Activated CD4-positive, alpha-beta T cell treated with anti-CD3 and anti-CD28 coated beads for 1 hour (primary cell): ENCODE results near the gene HOXA13.

Experiments used
- DNase-seq: peaks from one replicate; pipeline ENCODE4 v3.0.0-alpha.2; 2020

HOXA13 gene

GRCh38 chr7:27199849-27200760 is at the start of gene HOXA13:
Gene HOXA13, minus strand, starts transcription at chr7:27200091. Its CDS starts 14 bp downstream, at chr7:27200077.
- no peak for DNase-seq

GRCh38 chr7:27248911-27249723 is 49.2 kb upstream of the HOXA13 start:
- DNase-seq = no peak

DNA sequence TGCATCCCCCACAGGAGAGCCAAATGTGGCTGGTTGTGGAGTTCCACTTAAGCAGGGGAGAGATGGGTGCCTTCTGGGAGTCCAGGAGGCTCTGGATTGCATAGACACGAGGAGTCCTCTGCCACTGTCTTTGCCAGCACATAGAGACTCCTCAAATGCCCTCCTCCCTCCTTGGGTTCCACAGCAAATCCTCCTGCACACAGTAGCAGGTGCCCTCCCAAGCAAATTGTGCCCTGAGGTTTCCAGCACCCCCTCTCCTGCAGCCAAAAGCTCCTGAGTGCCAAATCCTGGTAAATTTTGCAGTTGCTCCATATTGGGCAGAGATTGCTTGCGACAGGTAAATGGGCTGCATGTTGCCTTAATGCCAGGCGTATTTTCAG is 48.5 kb upstream of the HOXA13 start:
- DNase-seq = no peak

DNA sequence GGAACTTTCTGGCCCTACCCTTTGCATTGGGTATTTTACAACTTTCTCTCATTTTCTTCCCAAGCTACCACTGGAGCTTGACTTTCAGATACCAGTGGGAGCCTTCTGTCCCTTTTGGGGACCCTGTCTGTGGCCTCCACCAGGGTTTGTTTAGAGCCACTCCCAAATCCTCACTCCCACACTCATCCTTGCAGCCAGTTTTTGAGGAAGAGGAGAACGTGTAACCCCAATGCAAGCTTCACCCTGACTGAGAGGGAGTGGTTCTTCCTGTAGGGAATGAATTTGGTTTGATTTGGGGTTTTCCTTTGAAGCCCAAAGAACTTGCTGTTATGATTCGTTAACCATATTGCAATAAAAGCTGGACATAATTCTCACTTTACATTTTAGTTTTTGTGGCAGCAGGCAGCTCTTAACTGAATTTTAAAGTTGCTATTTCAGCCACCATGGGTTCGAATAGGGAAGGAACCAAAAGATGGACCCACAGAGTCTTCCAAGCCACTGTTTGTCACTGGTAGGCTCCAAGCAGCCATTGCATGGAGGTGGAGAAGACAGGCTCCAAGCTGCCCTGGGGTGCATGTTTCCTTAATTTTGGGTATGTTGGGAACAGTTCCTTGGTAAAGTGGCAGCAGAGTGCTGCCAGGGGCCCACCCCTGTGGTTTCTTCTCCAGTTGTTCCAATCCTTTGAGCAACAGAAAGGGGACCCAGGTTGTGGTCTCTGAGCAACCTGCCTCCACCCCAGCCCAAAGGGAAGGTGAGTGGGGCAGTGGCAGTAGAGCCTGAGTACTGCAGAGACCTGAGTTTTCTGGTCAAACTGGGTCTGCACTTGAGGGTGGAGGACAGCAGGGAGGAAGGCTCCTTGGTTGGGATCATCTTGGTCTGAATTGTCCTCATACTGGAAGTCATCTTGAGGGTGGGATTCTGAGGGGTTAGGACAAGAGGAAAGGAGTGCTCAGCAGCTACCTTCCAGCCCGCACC is 47.8 kb upstream of the HOXA13 start:
- no peak for DNase-seq

DNA sequence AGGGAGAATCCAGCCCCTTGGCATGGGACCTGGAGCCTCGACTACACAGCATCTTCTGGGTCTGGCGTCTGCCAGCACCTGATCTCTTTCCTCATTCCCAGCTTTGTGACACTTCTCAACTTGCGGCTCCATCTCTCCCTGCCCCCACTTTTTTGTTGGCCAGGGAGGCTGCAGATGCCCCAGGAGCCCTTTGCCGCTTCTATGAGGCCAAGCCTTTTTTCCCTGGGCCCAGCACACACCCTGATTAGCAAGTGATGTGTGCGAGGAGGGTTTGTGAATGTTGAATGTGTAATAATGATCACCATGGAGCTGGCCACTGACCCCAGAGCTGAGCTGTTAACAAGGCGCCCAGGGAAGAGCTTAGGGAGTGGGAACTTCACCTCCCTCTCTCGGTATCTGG is 47.1 kb upstream of the HOXA13 start:
- DNase-seq = no peak

DNA sequence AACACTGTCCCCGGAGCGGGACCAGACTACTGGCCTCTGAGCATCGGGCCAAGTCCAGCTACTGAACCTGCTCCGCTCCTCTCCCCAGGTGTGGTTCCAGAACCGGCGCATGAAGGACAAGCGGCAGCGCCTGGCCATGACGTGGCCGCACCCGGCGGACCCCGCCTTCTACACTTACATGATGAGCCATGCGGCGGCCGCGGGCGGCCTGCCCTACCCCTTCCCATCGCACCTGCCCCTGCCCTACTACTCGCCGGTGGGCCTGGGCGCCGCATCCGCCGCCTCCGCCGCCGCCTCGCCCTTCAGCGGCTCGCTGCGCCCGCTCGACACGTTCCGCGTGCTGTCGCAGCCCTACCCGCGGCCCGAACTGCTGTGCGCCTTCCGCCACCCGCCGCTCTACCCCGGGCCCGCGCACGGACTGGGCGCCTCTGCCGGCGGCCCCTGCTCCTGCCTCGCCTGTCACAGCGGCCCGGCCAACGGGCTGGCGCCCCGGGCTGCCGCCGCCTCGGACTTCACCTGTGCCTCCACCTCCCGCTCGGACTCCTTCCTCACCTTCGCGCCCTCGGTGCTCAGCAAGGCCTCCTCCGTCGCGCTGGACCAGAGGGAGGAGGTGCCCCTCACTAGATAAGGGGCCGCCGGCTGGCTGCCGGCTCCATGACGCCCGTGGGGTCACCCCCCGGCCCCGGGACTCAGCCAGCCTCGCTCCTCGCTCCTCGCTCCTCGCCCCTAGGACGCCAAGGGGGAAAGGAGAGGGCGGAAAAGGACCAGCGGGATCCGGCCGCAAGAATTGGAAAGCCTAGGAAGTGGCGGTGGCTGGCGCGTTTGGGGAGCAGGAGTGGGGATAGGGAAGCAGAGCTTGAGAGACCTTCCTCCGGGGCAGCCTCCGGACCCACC is 46.2 kb upstream of the HOXA13 start:
- DNase-seq = no peak

DNA sequence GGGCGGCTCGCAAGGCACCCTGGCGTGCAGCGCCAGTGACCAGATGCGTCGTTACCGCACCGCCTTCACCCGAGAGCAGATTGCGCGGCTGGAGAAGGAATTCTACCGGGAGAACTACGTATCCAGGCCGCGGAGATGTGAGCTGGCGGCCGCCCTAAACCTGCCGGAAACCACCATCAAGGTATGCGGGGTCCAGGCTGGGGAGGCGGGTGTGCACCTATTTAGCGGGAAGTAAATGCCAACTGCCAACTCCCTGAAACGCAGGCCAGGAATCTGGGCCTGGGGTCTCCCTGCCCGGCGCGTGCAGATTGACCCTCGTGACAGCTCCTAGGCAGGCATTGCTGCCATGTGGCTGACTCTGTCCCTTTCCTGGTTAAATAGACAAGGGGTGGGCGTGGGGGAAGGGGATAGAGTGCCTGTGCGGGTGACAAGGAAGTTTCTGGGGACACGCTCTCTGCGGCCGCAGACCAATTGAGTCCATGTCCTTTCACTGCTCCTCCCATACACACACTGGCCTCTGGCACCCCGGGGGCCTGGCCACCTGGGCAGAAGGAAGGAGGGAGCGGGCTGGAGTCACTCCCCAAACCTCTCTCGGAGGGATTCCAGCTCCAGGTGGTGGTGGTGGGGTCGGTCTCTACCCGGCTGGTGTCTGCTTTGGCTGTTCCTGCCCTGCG is 45.4 kb upstream of the HOXA13 start:
- DNase-seq = no peak

DNA sequence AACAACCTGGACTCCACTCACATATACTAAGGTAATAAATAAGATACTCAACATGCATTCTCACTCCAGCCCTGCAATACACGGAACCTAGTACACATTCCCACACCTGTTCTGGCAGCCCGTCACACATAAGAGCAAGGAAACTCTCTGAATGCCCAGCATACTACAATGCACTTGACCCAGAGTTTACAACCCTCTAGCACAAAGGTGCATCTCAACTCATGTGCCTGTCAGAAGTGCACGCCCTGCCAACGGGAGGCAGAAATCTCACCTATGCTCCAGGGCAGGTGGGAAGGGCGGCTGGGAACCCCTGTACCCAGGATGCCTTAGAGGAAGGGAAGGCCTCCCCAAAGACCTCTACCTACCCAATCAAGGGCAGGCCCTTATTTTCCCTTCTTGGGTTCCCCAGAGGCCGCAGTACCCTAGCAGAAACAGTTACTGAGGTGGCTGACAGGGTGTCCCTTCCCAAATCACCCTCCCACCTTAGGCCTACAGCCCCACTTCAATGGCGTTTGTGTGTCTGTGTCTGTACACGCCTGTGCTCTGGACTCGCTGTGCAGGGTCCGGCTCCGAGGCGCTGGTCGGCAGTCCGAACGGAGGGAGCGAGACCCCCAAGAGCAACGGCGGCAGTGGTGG is 44.7 kb upstream of the HOXA13 start:
- DNase-seq = no peak

- no peak for DNase-seq
These were observed 43.7 kb upstream of the HOXA13 start for GRCh38 chr7:27243340-27244163.

GRCh38 chr7:27242555-27243339 is 42.9 kb upstream of the HOXA13 start, which contains the start of gene EVX1:
Gene EVX1, plus strand, starts transcription at chr7:27242802. Its CDS starts 229 bp downstream, at chr7:27243031.
- no peak for DNase-seq

DNA sequence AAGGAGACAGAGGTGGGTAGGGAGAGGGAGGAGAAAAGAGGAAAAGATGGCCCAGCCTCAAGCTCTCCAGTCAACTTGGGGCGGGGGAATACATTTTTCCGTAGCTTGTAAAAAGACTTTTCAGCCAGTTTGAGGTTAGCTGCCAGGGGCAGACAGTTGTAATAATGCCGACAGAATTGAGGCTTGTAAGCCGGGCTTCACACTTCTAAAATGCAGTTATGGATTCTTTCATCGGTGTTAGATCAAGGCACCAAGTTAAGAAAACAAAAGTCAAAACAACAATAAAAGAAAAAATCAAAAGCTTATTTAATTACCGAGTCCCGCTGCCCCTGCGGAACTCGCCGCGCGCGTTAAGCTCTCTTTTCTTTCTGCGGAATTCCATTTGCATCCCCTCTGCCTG is 42.3 kb upstream of the HOXA13 start:
- DNase-seq = no peak

DNA sequence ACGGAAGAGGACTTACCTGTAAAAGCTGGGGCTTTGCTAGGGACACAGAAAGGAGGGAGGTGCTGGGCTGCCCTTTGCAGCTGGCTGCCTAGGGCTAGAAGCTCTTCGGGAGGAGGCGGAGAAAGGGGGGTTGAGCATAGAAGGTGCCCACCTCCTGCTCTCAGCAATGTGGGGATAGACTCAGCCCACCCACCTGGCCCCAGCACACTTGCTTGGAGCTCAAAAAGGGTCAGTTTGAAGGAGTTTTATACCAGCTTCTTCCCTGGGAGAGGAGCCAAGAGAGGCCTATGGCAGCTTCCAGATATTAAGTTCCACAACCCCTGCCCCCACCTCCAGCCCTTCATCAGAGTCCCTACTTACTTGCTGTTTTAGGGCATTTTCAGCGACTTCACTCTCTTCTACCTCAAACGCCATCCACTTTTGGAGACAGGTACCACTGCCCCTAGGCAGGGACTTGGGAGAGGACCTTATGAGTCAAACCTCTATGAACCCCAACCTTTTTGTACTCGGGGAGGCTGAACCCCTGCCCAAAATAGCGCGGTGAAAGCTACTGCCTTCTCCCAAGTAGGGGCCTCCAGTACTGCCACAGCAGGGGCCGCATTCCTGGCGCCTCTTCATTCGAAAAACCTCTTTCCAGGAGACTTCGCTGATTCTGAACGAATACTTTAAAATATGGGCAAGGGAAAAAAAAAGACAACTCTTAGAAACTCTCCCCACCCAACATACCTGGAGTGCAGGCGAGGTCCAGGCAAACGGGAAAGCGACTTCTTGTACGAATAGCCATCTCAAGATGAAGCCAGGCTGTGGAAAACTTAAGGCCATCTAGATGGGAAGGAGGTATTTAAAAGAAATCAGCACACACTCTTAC is 41.5 kb upstream of the HOXA13 start:
- DNase-seq = no peak

DNA sequence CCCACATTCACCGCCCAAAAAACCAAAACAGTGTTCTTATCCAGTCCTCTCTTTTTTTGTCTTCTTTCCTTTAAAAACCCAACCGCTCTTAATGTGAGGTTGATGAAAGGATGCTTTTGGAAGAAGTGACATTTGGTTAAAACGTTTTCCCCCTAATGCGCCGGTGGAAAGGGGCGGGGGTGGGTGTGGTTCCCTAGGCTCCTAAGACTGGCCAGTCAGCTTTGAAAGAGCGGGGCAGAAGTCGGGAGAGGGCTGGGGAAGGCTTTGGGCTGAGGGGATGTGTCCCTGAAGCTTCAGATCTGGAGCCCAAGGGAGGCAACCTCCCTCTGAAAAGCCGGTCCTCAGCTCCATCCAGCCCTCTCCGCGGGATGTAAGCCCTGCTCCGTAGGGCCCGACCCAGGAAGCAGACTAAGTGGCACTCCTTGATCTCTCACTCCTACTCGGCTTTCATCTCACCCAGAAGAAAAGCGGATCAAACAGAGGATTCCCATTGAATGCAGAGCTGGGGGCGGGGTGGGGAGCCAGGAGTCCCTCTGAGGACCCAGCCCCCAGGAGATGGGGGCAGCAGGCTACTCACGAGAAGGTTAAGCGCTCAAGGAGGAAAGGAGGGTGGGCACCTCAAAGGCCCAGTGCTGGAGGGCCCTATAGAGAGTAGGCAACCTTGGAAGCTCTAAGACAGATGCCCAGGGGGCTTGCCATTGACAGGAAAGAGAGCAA is 40.3 kb upstream of the HOXA13 start:
- DNase-seq = no peak

DNA sequence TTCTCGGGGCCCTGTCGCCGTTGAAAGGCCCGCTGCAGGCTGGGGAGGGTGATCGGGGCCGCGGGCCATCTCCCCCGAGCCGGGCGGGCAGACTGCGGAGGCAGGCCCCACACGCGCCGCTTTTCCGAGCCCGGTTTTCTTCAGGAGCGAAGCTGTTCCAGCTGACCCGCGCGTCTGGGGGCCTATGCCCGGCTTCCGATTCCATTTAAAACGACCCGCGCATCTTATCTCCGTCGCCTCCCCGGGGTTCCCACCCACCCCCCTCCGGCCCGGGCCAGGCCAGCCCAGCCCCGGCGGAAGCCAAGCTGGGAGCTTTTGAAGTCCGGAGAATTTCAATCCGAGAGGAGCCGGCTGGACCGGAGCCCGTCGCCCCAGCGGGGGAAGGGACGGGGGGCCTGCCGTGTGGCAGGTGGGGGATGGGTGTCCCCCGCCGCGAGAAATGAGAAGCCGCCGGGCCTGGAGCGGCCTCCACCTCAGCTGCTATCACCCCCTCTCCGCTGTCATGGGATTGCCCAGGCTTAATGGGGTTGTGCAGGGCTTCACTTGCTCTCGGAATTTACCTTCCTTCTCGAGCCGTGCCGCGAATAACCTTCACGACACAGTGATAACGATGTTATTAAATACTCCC is 39.6 kb upstream of the HOXA13 start:
- DNase-seq = no peak

GRCh38 chr7:27238979-27239386 is 39.1 kb upstream of the HOXA13 start:
- DNase-seq = no peak

GRCh38 chr7:27237735-27238334 is 37.9 kb upstream of the HOXA13 start:
- no peak for DNase-seq
